Measurements from ENCODE around the gene SORCS1.

Gene SORCS1

GRCh38 chr10:106947643-106948042, 216.9 kb downstream of the SORCS1 start:
- DNase-seq (ENCODE audit: low spot score): no peak
- no peak for TF ChIP-seq CTCF (IDR thresholded peaks at IDR 0.05; ENCODE audit: extremely low read depth, missing control alignments)

GRCh38 chr10:106942035-106942662, 222.4 kb downstream of the SORCS1 start:
- no peak for DNase-seq (ENCODE audit: low spot score)
- TF ChIP-seq CTCF (IDR thresholded peaks at IDR 0.05; ENCODE audit: extremely low read depth, missing control alignments): no peak

GRCh38 chr10:106941297-106942034, 223.0 kb downstream of the SORCS1 start:
- no peak for TF ChIP-seq CTCF (IDR thresholded peaks at IDR 0.05; ENCODE audit: extremely low read depth, missing control alignments)
- DNase-seq (ENCODE audit: low spot score): no peak

GRCh38 chr10:106938513-106938912, 226.0 kb downstream of the SORCS1 start:
- no peak for DNase-seq (ENCODE audit: low spot score)
- TF ChIP-seq CTCF (IDR thresholded peaks at IDR 0.05; ENCODE audit: extremely low read depth, missing control alignments): no peak

GRCh38 chr10:106935978-106936451, 228.5 kb downstream of the SORCS1 start:
- no peak for TF ChIP-seq CTCF (IDR thresholded peaks at IDR 0.05; ENCODE audit: extremely low read depth, missing control alignments)
- DNase-seq (ENCODE audit: low spot score): peak; percentile 53

GRCh38 chr10:106931853-106932249, 232.7 kb downstream of the SORCS1 start:
- no peak for DNase-seq (ENCODE audit: low spot score)
- no peak for TF ChIP-seq CTCF (IDR thresholded peaks at IDR 0.05; ENCODE audit: extremely low read depth, missing control alignments)

- peak; percentile 60 for DNase-seq (ENCODE audit: low spot score)
- TF ChIP-seq CTCF (IDR thresholded peaks at IDR 0.05; ENCODE audit: extremely low read depth, missing control alignments): no peak
These were observed 233.2 kb downstream of the SORCS1 start for GRCh38 chr10:106931159-106931852.
